ENCODE results near the gene SV2C. TPM values are rescaled to one million over a fixed set of nuclear protein-coding genes. Genes with fewer than 3 reads are reported as not detected.

The SV2C gene
- polyA plus RNA-seq, 3 donors: 0.01 to 0.02 TPM; not detected in 1

- Mint-ChIP-seq H3K4me3 (peak overlapping the region in 1 of 2 donors; percentile 86), H3K9me3 (peaks cover 4 to 13% (median 6%) of the 10 kb centered on the region in 7 donors), H3K27me3 (ENCODE audit: low read depth in 3 of 3) (peaks cover 17 to 29% (median 17%) of the 10 kb centered on the region in 3 donors), H3K27ac (no peak overlapping the region), H3K4me1 (peaks cover 7% of the 10 kb centered on the region), H3K36me3 (no peaks in the 10 kb centered on the region)
- Histone ChIP-seq H3K9me3 (replicated peaks in 1 of 2; ENCODE audit: control insufficient read depth in 1 of 2, insufficient read depth in 1 of 2, low read length in 2 of 2) (no peaks in the 10 kb centered on the region), H3K27me3 (ENCODE audit: control insufficient read depth in 2 of 2, insufficient read depth in 2 of 2, low read length in 2 of 2) (peaks cover 5 to 16% of the 10 kb centered on the region in 2 donors), H3K4me3 (replicated peaks in 1 of 3; ENCODE audit: low read depth in 2 of 3, low read length in 3 of 3) (no peak overlapping the region), H3K4me1 (ENCODE audit: control insufficient read depth in 1 of 2, insufficient read depth in 2 of 2, low read length in 2 of 2) (no peaks in the 10 kb centered on the region), H2AFZ (ENCODE audit: insufficient read depth, low read depth, low read length, poor library complexity, severe bottlenecking) (no peak overlapping the region), H3K27ac (ENCODE audit: low read depth in 1 of 2, low read length in 2 of 2) (no peak overlapping the region), H3K9ac (ENCODE audit: insufficient read depth, low read length, poor library complexity, severe bottlenecking) (no peak overlapping the region), H3K4me2 (replicated peaks; ENCODE audit: extremely low read depth, low read length, poor library complexity, severe bottlenecking) (no peak overlapping the region), H3K36me3 (replicated peaks in 1 of 2; ENCODE audit: control insufficient read depth in 1 of 2, insufficient read depth in 2 of 2, low read length in 2 of 2) (no peaks in the 10 kb centered on the region), H4K20me1 (ENCODE audit: insufficient read depth, low read length) (no peaks in the 10 kb centered on the region), H3K79me2 (ENCODE audit: insufficient read depth, low read length) (no peaks in the 10 kb centered on the region)
- intact Hi-C loops (cut with micrococcal nuclease): no loop called here
- DNase-seq: no peak
- TF ChIP-seq CTCF (IDR thresholded peaks at IDR 0.05): no peak
Measured at GRCh38 chr5:76038212-76038611, 45.0 kb upstream of the SV2C start.

GRCh38 chr5:76040806-76041205 is 42.4 kb upstream of the SV2C start:
- Mint-ChIP-seq H3K4me1 (peaks cover 7% of the 10 kb centered on the region), H3K36me3 (no peaks in the 10 kb centered on the region), H3K4me3 (no peak overlapping the region), H3K27me3 (ENCODE audit: low read depth in 3 of 3) (peaks cover 15 to 30% (median 17%) of the 10 kb centered on the region in 3 donors), H3K27ac (no peak overlapping the region), H3K9me3 (peaks cover 0 to 7% (median 6%) of the 10 kb centered on the region in 7 donors)
- Histone ChIP-seq H3K9me3 (replicated peaks in 1 of 2; ENCODE audit: control insufficient read depth in 1 of 2, insufficient read depth in 1 of 2, low read length in 2 of 2) (no peaks in the 10 kb centered on the region), H3K27me3 (ENCODE audit: control insufficient read depth in 2 of 2, insufficient read depth in 2 of 2, low read length in 2 of 2) (peaks cover 5 to 16% of the 10 kb centered on the region in 2 donors), H2AFZ (ENCODE audit: insufficient read depth, low read depth, low read length, poor library complexity, severe bottlenecking) (no peak overlapping the region), H3K79me2 (ENCODE audit: insufficient read depth, low read length) (no peaks in the 10 kb centered on the region), H3K36me3 (replicated peaks in 1 of 2; ENCODE audit: control insufficient read depth in 1 of 2, insufficient read depth in 2 of 2, low read length in 2 of 2) (no peaks in the 10 kb centered on the region), H3K4me3 (replicated peaks in 1 of 3; ENCODE audit: low read depth in 2 of 3, low read length in 3 of 3) (no peak overlapping the region), H3K27ac (ENCODE audit: low read depth in 1 of 2, low read length in 2 of 2) (no peak overlapping the region), H3K4me2 (replicated peaks; ENCODE audit: extremely low read depth, low read length, poor library complexity, severe bottlenecking) (no peak overlapping the region), H4K20me1 (ENCODE audit: insufficient read depth, low read length) (no peaks in the 10 kb centered on the region), H3K4me1 (ENCODE audit: control insufficient read depth in 1 of 2, insufficient read depth in 2 of 2, low read length in 2 of 2) (no peaks in the 10 kb centered on the region), H3K9ac (ENCODE audit: insufficient read depth, low read length, poor library complexity, severe bottlenecking) (no peak overlapping the region)
- intact Hi-C loops (cut with micrococcal nuclease): no loop called here
- DNase-seq: no peak
- 88% methylated on average over 1 of the region's 2 CpGs for WGBS (ENCODE audit: insufficient coverage)
- TF ChIP-seq CTCF (IDR thresholded peaks at IDR 0.05): no peak

All from CD14-positive monocyte (primary cell).